PFSK-1 (cell line): ENCODE measurements around the gene POTEF.
"Not testable (repeated sequence)": the region's sequence is repeated elsewhere in the genome, so short reads cannot be mapped to it uniquely, and the experiment has no call there.

Source experiments
- FOXP2 ChIP-seq: optimal IDR thresholded peaks from 2 replicates; pipeline ENCODE3; 2011; ENCODE audit warnings: borderline replicate concordance, control low read depth, inconsistent platforms; ENCODE audit not compliant: insufficient read depth; ENCODE audit errors: extremely low read length, extremely low read depth
- POLR2AphosphoS5 ChIP-seq: IDR thresholded peaks from 2 replicates; pipeline ENCODE4 v1.6.1; 2012; ENCODE audit warnings: low read depth, mild to moderate bottlenecking, control low read depth, low read length, moderate library complexity
- REST ChIP-seq, 2 experiments: IDR thresholded peaks; 2 replicates each; pipeline versions ENCODE4 v1.6.1 to v1.8.0; 2011 to 2012; ENCODE audit warnings: low read depth in 2 of 2, low read length in 2 of 2, control low read depth in 1 of 2, inconsistent platforms in 1 of 2, mild to moderate bottlenecking in 1 of 2, moderate library complexity in 1 of 2; ENCODE audit not compliant: insufficient read depth in 1 of 2
- SIN3A ChIP-seq: IDR thresholded peaks from 2 replicates; pipeline ENCODE4 v1.6.1; 2012; ENCODE audit warnings: mild to moderate bottlenecking, low read length, moderate library complexity, borderline replicate concordance; ENCODE audit not compliant: insufficient read depth
- TAF1 ChIP-seq: IDR thresholded peaks from 2 replicates; pipeline ENCODE4 v1.6.1; 2012; ENCODE audit warnings: low read length, control low read depth, borderline replicate concordance; ENCODE audit not compliant: insufficient read depth

Gene POTEF

GRCh38 chr2:130150181-130151144, 21.4 kb upstream of the POTEF start:
- TF ChIP-seq SIN3A: no peak
- TF ChIP-seq TAF1: no peak
- no peak for TF ChIP-seq FOXP2
- TF ChIP-seq REST (IDR thresholded peaks at IDR 0.05; ENCODE audit: insufficient read depth in 1 of 2, low read depth in 2 of 2, low read length in 2 of 2): no peak
- TF ChIP-seq POLR2AphosphoS5: no peak

- TF ChIP-seq TAF1; FOXP2; REST (IDR thresholded peaks at IDR 0.05; ENCODE audit: insufficient read depth in 1 of 2, low read depth in 2 of 2, low read length in 2 of 2): not testable (repeated sequence)
Measured at GRCh38 chr2:130145006-130145414, 16.0 kb upstream of the POTEF start, which contains the start of gene CCDC74B. CCDC74B (minus strand) TSS chr2:130145112; CDS start chr2:130144996, 116 bp downstream.

GRCh38 chr2:130135692-130136541, 6.9 kb upstream of the POTEF start:
- TF ChIP-seq TAF1 (no peak), FOXP2 (no peak), POLR2AphosphoS5 (no peak), REST (IDR thresholded peaks at IDR 0.05; ENCODE audit: insufficient read depth in 1 of 2, low read depth in 2 of 2, low read length in 2 of 2) (no peak), SIN3A (no peak)
